MCF 10A (cell line): ENCODE data around the gene NME3. TPM values are rescaled to one million over a fixed set of nuclear protein-coding genes. Genes with fewer than 3 reads are reported as not detected.

Experiments
- BruUV-seq: library from RNA; stranded (reverse); fragments of 400-500 nt; replicated peaks from 2 replicates; lab custom pipeline; 2021; lab: Mats Ljungman, UMichigan
- CTCF ChIA-PET: fragments of 300-600 bp; sonication (Branson Sonifier 250); formaldehyde crosslinking; extraction: SDS; loops from one replicate; lab custom pipeline; 2021; ENCODE audit warnings: antibody characterized with exemption, inconsistent platforms; lab: Yijun Ruan, JAX
- POLR2A ChIA-PET: fragments of 300-600, 350-650 bp; sonication (Branson Sonifier 250); formaldehyde crosslinking; extraction: SDS; loops from one replicate; lab custom pipeline; 2020; ENCODE audit warnings: antibody characterized with exemption, inconsistent platforms; lab: Yijun Ruan, JAX
- DNase-seq: peaks from one replicate; pipeline ENCODE4 v3.0.0-alpha.2; 2018; ENCODE audit not compliant: unreplicated experiment
- H3K27ac Mint-ChIP-seq: one replicate; pipeline ENCODE4 v1.8.0; 2022; ENCODE audit warnings: mild to moderate bottlenecking, low read depth, mixed read lengths; ENCODE audit not compliant: unreplicated experiment
- H3K27me3 Mint-ChIP-seq: one replicate; pipeline ENCODE4 v1.8.0; 2022; ENCODE audit warnings: mixed read lengths; ENCODE audit not compliant: insufficient read depth, unreplicated experiment
- H3K36me3 Mint-ChIP-seq: one replicate; pipeline ENCODE4 v1.8.0; 2022; ENCODE audit warnings: mild to moderate bottlenecking, moderate library complexity, mixed read lengths; ENCODE audit not compliant: insufficient read depth, unreplicated experiment
- H3K4me1 Mint-ChIP-seq: one replicate; pipeline ENCODE4 v1.8.0; 2022; ENCODE audit warnings: mixed read lengths; ENCODE audit not compliant: insufficient read depth, unreplicated experiment
- H3K4me3 Mint-ChIP-seq: one replicate; pipeline ENCODE4 v1.8.0; 2022; ENCODE audit warnings: mild to moderate bottlenecking, moderate library complexity, mixed read lengths; ENCODE audit not compliant: unreplicated experiment
- H3K9me3 Mint-ChIP-seq: one replicate; pipeline ENCODE4 v1.8.0; 2022; ENCODE audit warnings: mixed read lengths; ENCODE audit not compliant: unreplicated experiment
- intact Hi-C: fragments of 100-400 bp; cut with micrococcal nuclease; formaldehyde crosslinking; loops from 2 replicates; pipeline ENCODE4 v1.14.1; 2022
- microRNA-seq: library from miRNA; unstranded; fragments of <30 nt; microRNA quantifications from one replicate; pipeline ENCODE4 v1.2.0, GENCODE V29; 2022
- total RNA-seq: library from RNA; stranded (reverse); gene quantifications from 2 replicates; pipeline ENCODE4 v1.2.3, GENCODE V29; 2022
- TF ChIP-seq, protein P1 (sequence below): fragments of 200-600 bp; IDR thresholded peaks from one replicate; pipeline ENCODE4 v1.8.0; 2022; ENCODE audit warnings: antibody characterized with exemption, mild to moderate bottlenecking; ENCODE audit not compliant: unreplicated experiment

NME3 gene
- total RNA-seq, 1 experiment from 2014 or later, result 44.0 TPM

DNA sequence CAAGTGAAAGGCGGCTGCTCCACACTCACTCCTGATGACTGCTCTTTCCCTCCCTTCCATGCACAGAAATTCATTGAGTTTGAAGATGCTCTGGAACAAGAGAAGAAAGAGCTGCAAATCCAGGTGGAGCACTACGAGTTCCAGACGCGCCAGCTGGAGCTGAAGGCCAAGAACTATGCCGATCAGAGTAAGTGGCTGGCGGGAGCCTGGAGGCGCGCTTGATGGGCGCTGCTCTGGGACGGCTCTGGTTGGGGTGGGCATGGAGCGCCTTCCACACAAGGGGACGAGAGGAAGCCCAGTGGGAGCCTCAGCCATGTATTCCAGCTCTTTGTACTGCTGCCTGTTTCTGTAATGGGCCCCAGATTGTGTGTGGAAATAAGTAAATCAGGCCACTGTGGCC lies 46.9 kb downstream of the NME3 start:
- Mint-ChIP-seq H3K4me3 (no peak overlapping the region), H3K9me3 (no peaks in the 10 kb centered on the region), H3K4me1 (peaks cover 6% of the 10 kb centered on the region), H3K27me3 (no peaks in the 10 kb centered on the region), H3K36me3 (peaks cover 34% of the 10 kb centered on the region), H3K27ac (no peak overlapping the region)
- no peak for DNase-seq
- TF ChIP-seq, protein P1, sequence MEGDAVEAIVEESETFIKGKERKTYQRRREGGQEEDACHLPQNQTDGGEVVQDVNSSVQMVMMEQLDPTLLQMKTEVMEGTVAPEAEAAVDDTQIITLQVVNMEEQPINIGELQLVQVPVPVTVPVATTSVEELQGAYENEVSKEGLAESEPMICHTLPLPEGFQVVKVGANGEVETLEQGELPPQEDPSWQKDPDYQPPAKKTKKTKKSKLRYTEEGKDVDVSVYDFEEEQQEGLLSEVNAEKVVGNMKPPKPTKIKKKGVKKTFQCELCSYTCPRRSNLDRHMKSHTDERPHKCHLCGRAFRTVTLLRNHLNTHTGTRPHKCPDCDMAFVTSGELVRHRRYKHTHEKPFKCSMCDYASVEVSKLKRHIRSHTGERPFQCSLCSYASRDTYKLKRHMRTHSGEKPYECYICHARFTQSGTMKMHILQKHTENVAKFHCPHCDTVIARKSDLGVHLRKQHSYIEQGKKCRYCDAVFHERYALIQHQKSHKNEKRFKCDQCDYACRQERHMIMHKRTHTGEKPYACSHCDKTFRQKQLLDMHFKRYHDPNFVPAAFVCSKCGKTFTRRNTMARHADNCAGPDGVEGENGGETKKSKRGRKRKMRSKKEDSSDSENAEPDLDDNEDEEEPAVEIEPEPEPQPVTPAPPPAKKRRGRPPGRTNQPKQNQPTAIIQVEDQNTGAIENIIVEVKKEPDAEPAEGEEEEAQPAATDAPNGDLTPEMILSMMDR, result no peak
- no TSS peak for BruUV-seq
- intact Hi-C loops, result no loop called here
- CTCF ChIA-PET, result interaction anchor here (0.7 to 2.4 kb wide), 9 partner anchors 9 to 50 kb away, joined by 3 to 14 read pairs (median 3); partner anchors contain the start of gene JPT2
- POLR2A ChIA-PET, result interaction anchor here (0.5 to 1.5 kb wide), 2 partner anchors 23 to 58 kb away, joined by 3 to 4 read pairs; partner anchors contain the start of genes NUBP2 and SPSB3

DNA sequence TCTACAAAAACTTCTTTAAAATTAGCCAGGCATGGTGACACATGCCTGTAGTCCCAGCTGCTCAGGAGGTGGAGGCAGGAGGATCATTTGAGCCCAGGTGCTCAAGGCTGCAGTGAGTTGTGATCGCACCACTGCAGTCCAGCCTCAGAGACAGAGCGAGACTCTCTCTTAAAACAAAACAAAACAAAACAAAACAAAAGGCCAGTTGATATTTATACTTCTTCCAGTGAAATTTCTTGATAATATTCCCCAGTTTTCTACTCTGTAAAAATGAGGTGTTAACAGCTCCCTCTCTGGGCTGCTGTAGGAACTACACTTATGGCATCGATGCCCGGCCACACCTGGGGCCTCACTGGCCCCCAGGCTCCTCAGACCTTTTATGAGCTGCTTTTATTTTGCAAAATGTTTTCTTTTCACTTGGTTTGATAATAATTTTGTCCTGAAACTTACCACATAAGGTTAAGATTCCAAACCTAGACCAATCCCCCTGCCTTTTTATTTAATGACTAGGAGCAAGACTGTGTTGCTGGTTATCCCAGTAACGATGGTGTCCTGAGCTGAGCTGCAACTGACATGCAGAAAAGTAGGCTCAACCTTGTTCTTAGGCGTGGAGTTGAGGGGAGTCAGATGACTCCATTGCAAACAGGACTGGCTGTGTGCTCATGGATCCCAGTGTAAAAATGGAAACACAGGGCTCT lies 47.7 kb downstream of the NME3 start:
- Mint-ChIP-seq H3K27ac (no peak overlapping the region), H3K27me3 (no peaks in the 10 kb centered on the region), H3K36me3 (peaks cover 34% of the 10 kb centered on the region), H3K4me3 (no peak overlapping the region), H3K4me1 (peaks cover 6% of the 10 kb centered on the region), H3K9me3 (no peaks in the 10 kb centered on the region)
- TF ChIP-seq, protein P1, result peak; percentile 62
- ChIA-PET POLR2A (interaction anchor here (0.6 to 1.0 kb wide), 6 partner anchors 9 to 345 kb away, joined by 3 to 6 read pairs (median 4); partner anchors contain the start of genes NUBP2 and SPSB3), CTCF (interaction anchor here (0.6 to 2.4 kb wide), 13 partner anchors 10 to 859 kb away, joined by 3 to 14 read pairs (median 4); partner anchors contain the start of gene JPT2)
- BruUV-seq, result no TSS peak
- DNase-seq, result peak; percentile 62
- intact Hi-C loops, result loop anchor here (1.0 kb wide), 1 partner anchor 45 kb away; the partner anchor contains the start of gene JPT2

DNA sequence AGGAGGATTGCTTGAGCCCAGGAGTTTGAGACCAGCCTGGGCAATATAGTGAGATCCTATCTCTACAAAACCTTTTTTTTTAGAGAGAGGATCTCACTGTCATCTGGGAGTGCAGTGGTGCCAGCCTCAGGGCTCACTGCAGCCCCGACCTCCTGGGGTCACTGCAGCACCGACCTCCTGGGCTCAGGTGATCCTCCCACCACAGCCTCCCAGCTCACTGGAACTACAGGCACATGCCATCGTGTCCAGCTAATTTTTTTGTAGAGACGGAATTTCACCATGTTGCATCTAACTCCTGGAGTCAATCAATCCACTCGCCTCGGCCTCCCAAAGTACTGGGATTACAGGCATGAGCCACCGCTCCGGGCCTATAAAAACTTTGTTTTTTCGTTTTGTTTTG lies 50.0 kb downstream of the NME3 start:
- BruUV-seq, result no TSS peak
- intact Hi-C loops, result no loop called here
- CTCF ChIA-PET, result interaction anchor here (0.6 to 1.6 kb wide), 4 partner anchors 11 to 693 kb away, joined by 3 to 6 read pairs (median 6); no protein-coding TSS in a partner anchor
- no peaks in the 10 kb centered on the region for H3K27me3 Mint-ChIP-seq
- H3K4me1 Mint-ChIP-seq, result peaks cover 6% of the 10 kb centered on the region
- H3K4me3 Mint-ChIP-seq, result no peak overlapping the region
- no peak for DNase-seq
- H3K9me3 Mint-ChIP-seq, result no peaks in the 10 kb centered on the region
- POLR2A ChIA-PET, result interaction anchor here (0.6 to 1.3 kb wide), 5 partner anchors 8 to 343 kb away, joined by 3 to 5 read pairs (median 3); partner anchors contain the start of genes FAHD1, HAGH and SPSB3
- no peak overlapping the region for H3K27ac Mint-ChIP-seq
- TF ChIP-seq, protein P1, result no peak
- peaks cover 27% of the 10 kb centered on the region for H3K36me3 Mint-ChIP-seq

Small RNA genes within 50 kb of the gene (microRNA-seq; reads per million reads assigned to microRNA genes)
- gene MIR3177, result 3.3 reads per million, percentile 24 among the genes with 10 or more reads in this experiment

Other genes with a start within 250 kb of the NME3 start
- not detected in 2 replicates for gene TMEM204, start 237.9 kb downstream of the NME3 start, total RNA-seq
- 18.6 and 19.7 TPM in 2 replicates for gene IFT140, start 159.5 kb downstream of the NME3 start, total RNA-seq
- gene CRAMP1, start 159.2 kb downstream of the NME3 start, total RNA-seq, result 21.8 and 26.3 TPM in 2 replicates
- gene JPT2, start 93.3 kb downstream of the NME3 start, total RNA-seq, result 111 and 131 TPM in 2 replicates
- 77.4 and 86.6 TPM in 2 replicates for gene MAPK8IP3, start 65.3 kb downstream of the NME3 start, total RNA-seq
- gene EME2, start 1.3 kb upstream of the NME3 start, total RNA-seq, result 20.6 TPM in 2 replicates
- gene MRPS34, start 1.6 kb upstream of the NME3 start, total RNA-seq, result 82.2 and 102 TPM in 2 replicates
- 21.6 and 22.2 TPM in 2 replicates for gene SPSB3, start 11.0 kb upstream of the NME3 start, total RNA-seq
- gene NUBP2, start 11.4 kb upstream of the NME3 start, total RNA-seq, result 71.3 and 73.9 TPM in 2 replicates
- not detected in 2 replicates for gene IGFALS, start 22.2 kb upstream of the NME3 start, total RNA-seq
- 44.5 and 69.8 TPM in 2 replicates for gene HAGH, start 55.3 kb upstream of the NME3 start, total RNA-seq
- 18.4 and 21.4 TPM in 2 replicates for gene FAHD1, start 55.7 kb upstream of the NME3 start, total RNA-seq
- not detected in 2 replicates for gene MEIOB, start 100.6 kb upstream of the NME3 start, total RNA-seq
- not detected in 2 replicates for gene HS3ST6, start 146.9 kb upstream of the NME3 start, total RNA-seq
- gene MSRB1, start 171.7 kb upstream of the NME3 start, total RNA-seq, result 5.8 and 7.4 TPM in 2 replicates
- gene RPL3L, start 183.1 kb upstream of the NME3 start, total RNA-seq, result not detected in 2 replicates
- gene NDUFB10, start 188.0 kb upstream of the NME3 start, total RNA-seq, result 202 TPM in 2 replicates
- gene RPS2, start 193.3 kb upstream of the NME3 start, total RNA-seq, result 4,760 and 4,836 TPM in 2 replicates
- 0.39 TPM in 1 of 2 replicates, not detected in the other for gene RNF151, start 195.3 kb upstream of the NME3 start, total RNA-seq
- gene TBL3, start 200.5 kb upstream of the NME3 start, total RNA-seq, result 25.8 and 26.8 TPM in 2 replicates
- 1.1 TPM in 1 of 2 replicates, not detected in the other for gene NOXO1, start 209.9 kb upstream of the NME3 start, total RNA-seq
- 34.6 and 40.8 TPM in 2 replicates for gene GFER, start 212.7 kb upstream of the NME3 start, total RNA-seq
- gene SYNGR3, start 218.4 kb upstream of the NME3 start, total RNA-seq, result 0.68 and 1.1 TPM in 2 replicates
- gene ZNF598, start 238.3 kb upstream of the NME3 start, total RNA-seq, result 177 and 252 TPM in 2 replicates
- 4.9 and 7.7 TPM in 2 replicates for gene NPW, start 248.2 kb upstream of the NME3 start, total RNA-seq